ENCODE measurements around the gene PRSS8. TPM values are rescaled to one million over a fixed set of nuclear protein-coding genes. Genes with fewer than 3 reads are reported as not detected.
"Not testable (repeated sequence)": the region's sequence is repeated elsewhere in the genome, so short reads cannot be mapped to it uniquely, and the experiment has no call there.

The PRSS8 gene
- polyA plus RNA-seq, 3 donors, result 1.3 to 159 (median 11.2) TPM

DNA sequence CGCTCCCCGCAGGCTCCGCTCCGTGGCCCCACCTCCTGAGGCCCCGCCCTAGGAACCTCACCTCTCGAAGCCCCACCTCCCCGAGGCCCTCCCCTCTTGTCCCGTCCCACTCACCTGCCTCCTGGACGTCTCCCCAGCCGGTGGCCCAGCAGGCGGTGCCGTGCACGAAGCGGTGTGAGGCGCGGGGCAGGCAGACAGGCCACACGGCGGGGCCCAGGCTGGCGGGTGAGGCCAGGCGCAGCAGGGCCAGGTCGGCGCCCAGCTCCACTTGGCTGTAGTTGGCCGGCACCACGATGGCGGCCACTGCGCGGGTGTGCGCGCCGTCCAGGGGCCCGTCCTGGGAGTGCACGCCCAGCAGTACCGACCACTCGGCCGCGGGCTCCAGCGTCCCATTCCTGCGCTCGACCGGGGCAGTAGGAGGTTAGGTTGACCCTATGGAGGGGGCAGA lies 12.8 kb upstream of the PRSS8 start:
- 11 to 37% (median 30%) methylated on average over 29 to 40 of the region's 40 CpGs for WGBS, 3 donors
- no peak overlapping the region for H3K27ac ChIP-seq (ENCODE audit: low read depth, low read length)

DNA sequence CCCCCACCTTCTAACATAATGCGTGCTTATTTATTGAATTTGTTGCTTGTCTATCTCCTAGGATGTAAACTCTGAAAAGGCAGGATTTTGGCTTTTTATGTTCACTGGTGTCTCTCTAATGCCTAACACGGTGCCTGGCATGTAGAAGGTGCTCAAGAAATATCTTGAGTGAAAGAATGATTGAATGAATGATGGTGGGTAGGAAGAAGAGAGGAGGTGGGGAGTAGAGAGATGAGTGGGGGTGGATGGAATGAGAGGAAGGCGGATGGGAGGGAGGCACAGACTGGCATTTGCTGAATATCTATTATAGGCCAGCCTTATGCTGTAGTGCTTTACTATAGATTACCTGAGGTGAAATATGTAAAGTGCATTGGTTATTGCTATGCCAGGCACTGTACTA lies 12.0 kb upstream of the PRSS8 start:
- H3K27ac ChIP-seq (ENCODE audit: low read depth, low read length), result no peak overlapping the region
- 89 to 95% (median 95%) methylated on average over 3 of the region's 3 CpGs for WGBS, 3 donors

DNA sequence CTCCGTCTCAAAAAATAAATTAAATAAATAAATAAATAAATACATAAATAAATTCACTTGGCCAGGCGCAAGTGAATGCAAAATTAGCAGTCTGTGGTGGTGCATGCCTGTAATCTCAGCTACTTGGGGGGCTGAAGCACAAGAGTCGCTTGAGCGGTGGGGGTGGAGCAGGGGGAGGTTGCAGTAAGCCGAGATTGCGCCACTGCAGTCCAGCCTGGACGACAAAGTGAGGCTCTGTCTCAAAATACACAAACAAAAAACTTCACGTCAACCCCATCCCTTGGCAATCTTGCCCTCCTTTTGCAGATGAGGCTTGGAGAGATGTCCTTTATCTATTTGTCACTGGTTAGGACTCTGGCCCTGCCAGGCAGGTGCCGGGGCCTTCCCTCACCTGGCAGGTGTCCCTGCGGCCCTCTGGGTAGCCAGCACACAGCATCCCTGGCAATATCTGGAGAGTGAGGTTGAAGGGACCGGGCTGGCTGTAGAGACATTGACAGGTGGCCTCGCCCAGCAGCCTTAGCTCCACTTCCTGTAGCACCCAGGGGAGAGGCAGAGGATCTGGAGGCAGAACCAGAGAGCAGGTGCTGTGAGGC lies 10.0 kb upstream of the PRSS8 start:
- 75 to 83% (median 79%) methylated on average over 12 of the region's 12 CpGs for WGBS, 3 donors

DNA sequence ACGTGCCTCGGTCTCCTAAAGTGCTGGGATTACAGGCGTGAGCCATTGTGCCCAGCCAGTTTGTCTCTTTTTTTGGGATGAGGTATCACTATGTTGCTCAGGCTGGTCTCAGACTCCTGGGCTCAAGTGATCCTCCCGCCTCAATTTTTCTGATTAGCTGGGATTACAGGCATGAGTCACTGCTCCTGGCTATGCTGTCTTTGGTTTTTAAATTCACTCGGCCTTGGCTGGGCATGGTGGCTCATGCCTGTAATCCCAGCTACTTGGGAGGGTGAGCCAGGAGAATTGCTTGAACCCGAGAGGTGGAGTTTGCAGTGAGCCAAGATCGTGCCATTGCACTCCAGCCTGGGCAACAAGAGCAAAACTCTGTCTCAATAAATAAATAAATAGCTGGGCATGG lies 8.9 kb upstream of the PRSS8 start:
- not testable (repeated sequence) for H3K27ac ChIP-seq (ENCODE audit: low read depth, low read length)
- WGBS, 3 donors, result 89 to 90% (median 89%) methylated on average over 7 of the region's 7 CpGs

More for the DNA sequence above, 10.0 kb upstream of the PRSS8 start:
- H3K27ac ChIP-seq (ENCODE audit: low read depth, low read length), result no peak overlapping the region

DNA sequence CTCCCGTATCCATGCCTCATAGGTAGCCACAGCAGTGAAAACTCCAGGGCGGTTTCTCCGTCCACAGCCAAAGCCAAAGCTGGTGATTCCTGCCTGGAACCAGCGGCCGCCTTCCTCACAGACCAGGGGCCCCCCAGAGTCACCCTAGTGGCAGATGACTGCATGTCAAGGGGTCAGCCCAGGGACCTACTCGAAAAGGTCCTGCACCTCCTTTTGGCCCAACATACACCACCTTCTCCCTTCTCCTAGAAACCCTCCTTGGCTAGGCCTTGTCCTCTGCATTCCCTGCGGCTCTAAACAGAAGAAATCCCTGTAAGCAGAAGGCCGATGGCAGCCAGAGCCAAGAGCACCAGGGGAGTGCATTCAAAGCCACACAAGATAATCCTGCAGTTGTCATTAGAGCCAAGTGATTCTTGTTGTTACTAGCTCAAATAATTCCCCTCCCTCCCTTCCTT lies 8.2 kb upstream of the PRSS8 start:
- 86 to 96% (median 93%) methylated on average over 8 of the region's 8 CpGs for WGBS, 3 donors
- H3K27ac ChIP-seq (ENCODE audit: low read depth, low read length), result no peak overlapping the region

DNA sequence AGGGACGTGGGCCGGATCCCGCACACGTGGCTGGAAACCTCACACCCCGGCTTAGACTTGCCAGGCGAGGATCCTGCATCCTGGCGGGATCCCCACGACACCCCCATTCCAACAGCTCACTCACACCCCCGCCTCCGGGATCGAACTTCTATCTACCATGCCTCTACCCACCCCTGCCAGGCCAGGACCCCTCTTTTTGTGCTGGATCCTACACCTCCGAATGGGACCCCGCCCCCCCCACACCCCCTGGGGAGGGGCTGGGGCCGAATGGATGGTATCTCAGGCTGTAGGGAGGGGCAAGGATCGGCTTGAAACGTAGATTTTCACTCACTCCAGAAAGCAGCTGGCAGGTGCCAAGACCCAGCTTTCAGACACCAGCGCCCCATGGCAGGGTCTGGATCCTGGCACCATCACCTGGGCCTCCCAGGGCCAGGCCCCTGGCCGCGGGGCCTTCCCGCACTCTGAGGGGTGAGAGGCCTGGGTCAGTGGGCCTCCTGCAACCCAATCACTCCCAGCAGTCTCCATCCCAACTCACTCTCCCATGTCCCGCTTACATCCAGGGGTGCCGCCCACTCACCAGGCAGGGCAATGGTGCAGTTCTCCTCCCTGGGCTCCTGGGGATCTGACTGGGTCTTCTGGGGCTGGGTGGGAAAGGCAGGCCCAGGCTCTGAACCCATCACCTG lies 7.6 kb upstream of the PRSS8 start:
- H3K27ac ChIP-seq (ENCODE audit: low read depth, low read length), result no peak overlapping the region
- WGBS, 3 donors, result 58 to 63% (median 58%) methylated on average over 20 to 22 of the region's 22 CpGs

DNA sequence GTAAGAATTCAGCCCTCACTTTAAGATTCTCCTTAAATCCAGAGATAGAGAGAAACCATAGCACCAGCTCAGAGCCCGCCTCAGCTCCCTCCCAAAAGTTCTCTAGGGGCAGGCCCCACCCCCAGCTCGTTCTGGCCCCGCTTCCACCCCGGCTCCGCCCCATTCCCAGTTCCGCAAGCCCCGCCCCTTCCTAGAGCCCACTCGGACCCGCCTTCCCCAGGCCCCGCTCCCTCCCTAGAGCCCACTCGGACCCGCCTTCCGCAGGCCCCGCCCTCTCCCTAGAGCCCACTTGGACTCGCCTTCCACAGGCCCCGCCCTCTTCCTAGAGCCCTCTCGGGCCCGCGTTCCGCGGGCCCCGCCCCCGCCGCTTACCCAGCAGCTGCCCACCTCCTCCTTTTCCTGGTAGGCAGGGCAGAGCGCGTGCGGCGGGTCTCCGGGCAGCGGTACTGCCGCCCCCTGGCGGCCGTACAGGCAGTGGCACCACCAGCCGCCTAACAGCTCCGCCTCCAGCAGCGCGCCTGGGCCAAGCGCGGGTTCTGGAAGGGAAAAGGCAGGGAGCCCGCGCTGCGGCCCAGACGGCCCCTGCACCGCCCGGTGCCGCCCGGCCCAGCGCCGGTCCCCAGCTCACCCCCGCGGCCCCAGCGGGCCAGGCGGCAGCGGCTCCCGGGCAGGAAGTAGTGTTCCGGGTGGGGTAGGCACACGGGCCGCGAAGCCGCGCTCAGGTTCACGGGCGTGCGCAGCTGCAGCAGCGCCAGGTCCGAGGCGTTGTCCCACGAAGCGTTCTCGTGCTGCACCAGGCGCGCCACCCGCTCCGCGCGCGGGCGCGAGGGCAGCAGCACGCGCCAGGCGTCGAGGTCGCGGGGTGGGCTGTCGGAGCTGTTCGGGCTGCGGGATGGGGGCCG lies 6.8 kb upstream of the PRSS8 start:
- no peak overlapping the region for H3K27ac ChIP-seq (ENCODE audit: low read depth, low read length)
- 3 to 5% (median 4%) methylated on average over 75 to 89 of the region's 89 CpGs for WGBS, 3 donors

DNA sequence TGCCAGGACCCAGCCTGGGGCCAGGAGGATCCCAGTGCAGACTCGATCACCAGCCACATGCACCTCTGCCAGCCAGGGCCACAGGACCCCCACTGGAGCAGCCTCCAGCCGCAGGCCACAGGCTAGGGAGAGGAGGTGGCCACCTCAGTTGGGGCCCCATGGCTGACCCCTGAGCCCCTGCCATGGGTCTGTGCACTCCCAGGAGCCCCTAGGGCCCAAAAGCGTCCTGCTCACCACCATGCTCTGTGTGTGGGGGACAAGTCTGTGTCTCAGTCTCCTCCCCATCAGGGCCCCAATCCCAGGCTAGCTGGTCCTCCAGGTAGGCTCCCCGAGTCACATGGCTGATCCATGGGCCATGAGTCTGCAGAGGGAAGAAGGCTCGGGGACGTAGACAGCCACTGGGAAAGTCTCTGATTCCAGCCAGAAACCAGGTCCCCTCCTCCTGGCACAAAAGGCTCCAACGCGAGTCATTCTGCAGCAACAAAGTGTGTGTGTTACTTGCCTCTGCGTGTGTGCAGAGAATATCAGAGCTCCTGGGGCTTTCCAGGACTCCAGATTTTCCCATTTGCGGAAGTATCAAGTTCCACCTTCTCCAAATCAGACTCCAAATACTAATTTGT lies 6.1 kb upstream of the PRSS8 start:
- 16 to 29% (median 28%) methylated on average over 10 of the region's 10 CpGs for WGBS, 3 donors
- H3K27ac ChIP-seq (ENCODE audit: low read depth, low read length), result no peak overlapping the region

DNA sequence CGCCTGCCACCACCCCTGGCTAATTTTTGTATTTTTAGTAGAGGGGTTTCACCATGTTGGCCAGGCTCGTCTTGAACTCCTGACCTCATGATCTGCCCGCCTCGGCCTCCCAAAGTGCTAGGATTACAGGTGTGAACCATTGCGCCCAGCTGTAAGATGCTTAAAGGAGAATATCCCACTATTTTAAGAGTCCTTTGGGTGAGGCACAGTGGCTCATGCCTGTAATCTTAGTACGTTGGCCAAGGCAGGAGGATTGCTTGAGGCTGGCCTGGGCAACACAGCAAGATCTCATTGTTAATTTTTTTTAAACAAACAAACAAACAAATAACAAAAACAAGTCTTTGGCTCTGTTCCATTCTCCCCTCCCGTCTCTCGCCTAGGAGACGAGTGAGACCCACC lies 5.5 kb upstream of the PRSS8 start:
- H3K27ac ChIP-seq (ENCODE audit: low read depth, low read length), result not testable (repeated sequence)
- whole genome bisulfite sequencing, 3 donors, result 88 to 92% (median 91%) methylated on average over 9 of the region's 9 CpGs

DNA sequence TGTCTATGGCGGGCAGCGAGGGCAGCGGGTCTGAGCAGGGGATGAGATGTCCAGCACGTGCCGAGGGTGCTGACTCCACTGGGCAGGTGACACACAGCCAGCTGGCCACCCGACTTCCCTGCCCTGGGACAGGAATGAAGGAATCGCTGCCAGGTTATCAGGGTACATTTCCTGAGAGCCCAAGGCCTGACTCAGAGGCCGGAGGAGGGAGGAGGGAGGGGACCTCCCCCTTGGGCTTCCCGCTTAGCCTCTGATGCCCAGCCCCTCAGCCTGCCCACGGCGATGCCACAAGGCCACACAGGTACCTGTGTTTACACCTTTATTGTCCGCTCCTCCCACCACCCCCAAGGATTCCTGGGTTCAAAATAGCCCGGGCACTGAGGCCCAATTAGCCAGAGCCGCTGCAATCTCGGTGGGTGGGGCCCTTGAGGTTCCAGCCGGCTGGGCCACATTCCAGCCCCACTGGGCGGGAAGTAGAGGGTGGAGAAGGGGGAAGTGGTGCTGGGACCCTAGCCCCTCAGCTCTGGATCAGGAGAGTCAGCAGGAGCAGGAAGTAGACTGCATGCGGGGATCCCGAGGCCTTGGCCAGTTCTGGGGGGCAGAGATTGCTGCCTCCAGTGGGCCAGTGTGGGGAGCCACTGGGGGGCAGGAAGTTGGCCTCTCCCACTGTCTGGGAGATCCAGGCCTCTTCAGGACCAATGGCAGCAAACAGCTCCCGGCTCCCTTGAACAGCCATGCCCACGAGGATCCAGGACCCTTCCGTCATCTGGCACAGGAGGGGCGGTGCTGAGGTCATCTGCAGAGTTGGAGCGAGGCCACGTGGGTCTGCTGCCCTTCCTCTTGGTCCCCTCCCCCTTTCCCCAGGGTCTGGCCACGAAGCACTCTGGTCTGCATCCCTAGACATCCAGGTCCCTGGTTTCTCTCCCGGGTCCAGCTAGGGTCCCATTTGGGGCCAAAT lies 3.4 kb upstream of the PRSS8 start:
- no peak overlapping the region for H3K27ac ChIP-seq (ENCODE audit: low read depth, low read length)
- 42 to 62% (median 56%) methylated on average over 26 to 27 of the region's 27 CpGs for WGBS, 3 donors

DNA sequence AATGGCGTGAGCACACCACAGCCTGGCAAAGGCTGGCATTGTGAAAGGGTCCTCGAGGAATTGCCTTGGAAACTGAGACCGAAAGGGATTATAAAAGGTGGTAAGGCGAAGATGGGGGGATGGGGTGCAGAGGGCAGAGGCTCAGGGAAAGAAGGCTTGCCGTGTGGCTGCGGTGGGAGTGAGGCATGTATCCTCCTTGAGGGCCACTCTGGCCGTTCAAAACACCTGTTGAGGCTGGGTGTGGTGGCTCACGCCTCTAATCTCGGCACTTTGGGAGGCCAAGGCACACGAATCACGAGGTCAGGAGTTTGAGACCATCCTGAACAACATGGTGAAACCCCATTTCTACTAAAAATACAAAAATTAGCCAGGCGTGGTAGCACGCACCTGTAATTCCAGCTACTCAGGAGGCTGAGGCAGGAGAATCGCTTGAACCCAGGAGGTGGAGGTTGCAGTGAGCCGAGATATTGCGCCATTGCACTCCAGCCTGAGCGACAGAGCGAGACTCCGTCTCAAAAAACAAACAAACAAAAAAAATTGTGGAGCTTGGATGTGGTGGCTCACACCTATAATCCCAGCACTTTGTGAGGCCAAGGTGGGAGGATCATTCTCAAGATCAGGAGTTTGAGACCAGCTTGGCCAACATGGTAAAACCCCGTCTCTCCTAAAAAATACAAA lies 1.4 kb upstream of the PRSS8 start:
- 87 to 88% (median 88%) methylated on average over 20 of the region's 20 CpGs for WGBS, 3 donors
- not testable (repeated sequence) for H3K27ac ChIP-seq (ENCODE audit: low read depth, low read length)

DNA sequence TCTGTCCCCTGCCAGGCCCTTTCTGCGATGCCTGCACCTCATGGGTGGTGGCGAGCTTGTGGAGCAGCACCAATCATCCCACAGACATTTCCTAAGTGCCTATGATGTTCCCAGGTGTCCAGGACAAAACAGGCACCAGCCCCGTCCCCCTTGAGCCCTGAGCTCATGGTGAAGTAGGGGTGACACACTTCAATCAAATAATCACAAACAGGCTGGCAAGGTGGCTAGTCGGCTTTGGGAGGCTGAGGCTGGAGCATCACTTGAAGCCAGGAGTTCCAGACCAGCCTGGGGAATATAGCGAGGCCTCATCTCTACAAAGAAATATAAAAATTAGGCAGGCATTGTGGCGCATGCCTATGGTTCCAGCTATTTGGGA lies 748 bp upstream of the PRSS8 start:
- no peak overlapping the region for H3K27ac ChIP-seq (ENCODE audit: low read depth, low read length)
- WGBS, 3 donors, result 80 to 90% (median 89%) methylated on average over 6 of the region's 6 CpGs

DNA sequence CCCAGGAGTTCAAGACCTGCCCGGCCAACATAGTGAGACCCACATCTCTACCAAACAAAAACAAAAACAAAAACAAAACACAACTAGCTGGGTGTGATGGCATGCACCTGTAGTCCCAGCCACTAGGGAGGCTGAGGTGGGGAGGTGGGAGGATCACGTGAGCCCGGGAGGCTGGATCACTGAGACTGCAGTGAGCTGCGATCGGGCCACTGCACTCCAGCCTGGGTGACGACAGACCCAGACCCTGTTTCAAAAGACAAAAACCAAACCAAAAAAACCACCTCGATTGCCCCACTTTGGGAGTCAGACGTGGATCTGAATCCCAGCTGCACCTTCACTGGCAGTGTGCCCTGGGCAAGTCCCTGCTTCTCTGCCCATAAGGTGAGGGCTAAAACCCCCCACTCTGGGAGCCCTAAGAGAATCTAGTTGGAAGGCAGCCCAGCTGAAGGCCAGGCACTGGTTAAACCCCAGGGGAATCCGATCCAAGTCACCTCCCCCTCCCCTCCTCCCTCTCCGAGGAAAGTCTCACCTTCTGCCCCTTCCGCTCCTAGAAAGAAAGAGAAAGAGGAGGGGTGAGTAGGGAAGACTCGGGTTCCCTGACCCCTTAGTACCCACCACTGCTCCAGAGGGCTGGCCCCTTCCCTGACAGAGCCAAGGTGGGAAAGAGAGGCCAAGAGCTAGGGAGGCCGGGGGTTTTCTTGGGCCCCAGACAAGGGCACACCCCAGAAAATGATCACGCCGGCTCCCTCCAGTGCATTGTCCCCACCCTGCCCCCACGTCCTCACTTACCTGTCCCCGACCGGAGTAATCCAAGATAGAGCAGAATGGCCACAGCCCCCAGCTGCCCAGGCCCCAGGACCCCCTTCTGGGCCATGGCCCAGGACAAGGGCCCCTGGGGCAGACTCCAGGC lies 647 bp downstream of the PRSS8 start:
- no peak overlapping the region for H3K27ac ChIP-seq (ENCODE audit: low read depth, low read length)
- 15 to 39% (median 34%) methylated on average over 17 to 18 of the region's 18 CpGs for WGBS, 3 donors

DNA sequence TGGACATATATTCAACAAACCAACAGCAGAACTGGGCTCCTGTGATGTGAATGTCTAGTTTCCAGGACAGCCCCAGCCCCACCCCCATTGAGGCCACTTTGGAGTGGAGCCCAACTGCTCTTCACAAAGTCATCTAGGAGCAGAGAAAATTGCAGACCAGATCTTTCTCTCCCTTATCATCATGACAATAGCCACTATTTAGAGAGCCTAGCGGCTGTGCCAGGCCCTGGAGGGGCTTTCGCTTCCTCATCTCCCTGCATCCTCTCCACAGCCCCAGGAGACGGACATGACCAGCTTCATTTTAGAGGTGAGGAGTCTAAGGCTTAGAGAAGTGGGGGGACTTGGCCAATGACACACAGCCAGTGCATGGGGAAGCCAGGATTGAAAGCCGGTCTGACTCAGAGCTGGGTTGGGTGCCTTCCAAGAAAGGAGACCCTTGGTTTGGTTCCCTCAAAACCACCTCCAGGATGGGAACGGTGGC lies 1.4 kb downstream of the PRSS8 start:
- H3K27ac ChIP-seq (ENCODE audit: low read depth, low read length), result no peak overlapping the region
- WGBS, 3 donors, result 14 to 35% (median 34%) methylated on average over 5 of the region's 5 CpGs

DNA sequence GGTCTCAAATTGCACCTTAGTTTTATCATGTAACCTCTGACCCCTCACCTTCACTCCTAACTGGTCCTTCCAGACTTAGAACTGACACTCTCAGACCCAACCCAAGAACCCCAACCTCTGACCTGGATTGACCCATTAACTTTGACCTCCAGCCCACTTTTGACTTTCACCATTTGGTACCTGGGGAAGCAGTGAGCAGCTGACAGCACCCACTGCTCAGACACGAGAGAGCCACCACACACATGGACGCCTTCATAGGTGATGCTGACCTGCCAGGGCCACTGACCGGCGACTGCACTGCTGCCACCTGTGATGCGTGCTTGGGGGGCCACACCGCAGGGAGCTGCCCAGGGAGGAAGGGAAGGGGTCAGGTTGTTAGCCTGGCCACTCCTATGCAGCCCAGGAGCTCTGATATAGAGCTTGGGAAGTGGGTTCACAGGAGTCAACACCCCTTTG lies 2.5 kb downstream of the PRSS8 start:
- 67 to 93% (median 84%) methylated on average over 6 of the region's 6 CpGs for WGBS, 3 donors

More for the DNA sequence above, 2.5 kb downstream of the PRSS8 start:
- no peak overlapping the region for H3K27ac ChIP-seq (ENCODE audit: low read depth, low read length)

Measured in adipose tissue (tissue), 3 donors.